HEK293 (cell line): ENCODE measurements around the gene NEK11.

Experiments
- ATF2 ChIP-seq: fragments of 450-650 bp; formaldehyde crosslinking; IDR thresholded peaks from 2 replicates; pipeline ENCODE4 v1.5.1; 2016; ENCODE audit warnings: missing biosample characterization, missing genetic modification characterization, low read depth
- GLI4 ChIP-seq: fragments of 450-650 bp; formaldehyde crosslinking; IDR thresholded peaks from 2 replicates; pipeline ENCODE4 v1.5.1; 2016; ENCODE audit warnings: missing biosample characterization, missing genetic modification characterization
- PRDM1 ChIP-seq: fragments of 450-650 bp; formaldehyde crosslinking; IDR thresholded peaks from 2 replicates; pipeline ENCODE4; 2016; ENCODE audit warnings: missing biosample characterization, missing genetic modification characterization
- TCF7L2 ChIP-seq: IDR thresholded peaks from 2 replicates; pipeline ENCODE4 v1.6.1; 2011; ENCODE audit warnings: low read depth, mild to moderate bottlenecking, inconsistent platforms, low read length, moderate library complexity, borderline replicate concordance
- ZBTB17 ChIP-seq: fragments of 450-650 bp; formaldehyde crosslinking; IDR thresholded peaks from 2 replicates; pipeline ENCODE4 v1.5.1; 2016; ENCODE audit warnings: missing biosample characterization, missing genetic modification characterization
- ZBTB7A ChIP-seq: fragments of 450-650 bp; formaldehyde crosslinking; IDR thresholded peaks from 2 replicates; pipeline ENCODE4 v1.5.1; 2016; ENCODE audit warnings: low read depth, missing biosample characterization, missing genetic modification characterization
- ZNF140 ChIP-seq: fragments of 450-650 bp; formaldehyde crosslinking; IDR thresholded peaks from 2 replicates; pipeline ENCODE4 v1.5.1; 2016; ENCODE audit warnings: missing biosample characterization, missing genetic modification characterization
- ZNF174 ChIP-seq: fragments of 450-650 bp; formaldehyde crosslinking; IDR thresholded peaks from 2 replicates; pipeline ENCODE4 v1.5.0; 2017; ENCODE audit warnings: missing biosample characterization, mild to moderate bottlenecking, missing genetic modification characterization
- ZNF449 ChIP-seq: fragments of 450-650 bp; formaldehyde crosslinking; IDR thresholded peaks from 2 replicates; pipeline ENCODE4 v1.5.1; 2017; ENCODE audit warnings: missing biosample characterization, mild to moderate bottlenecking, missing genetic modification characterization, moderate library complexity
- TF ChIP-seq, protein P1 (sequence below): fragments of 450-650 bp; formaldehyde crosslinking; IDR thresholded peaks from 2 replicates; pipeline ENCODE4 v1.5.1; 2016; ENCODE audit warnings: missing biosample characterization, missing genetic modification characterization

- TF ChIP-seq, protein P1, sequence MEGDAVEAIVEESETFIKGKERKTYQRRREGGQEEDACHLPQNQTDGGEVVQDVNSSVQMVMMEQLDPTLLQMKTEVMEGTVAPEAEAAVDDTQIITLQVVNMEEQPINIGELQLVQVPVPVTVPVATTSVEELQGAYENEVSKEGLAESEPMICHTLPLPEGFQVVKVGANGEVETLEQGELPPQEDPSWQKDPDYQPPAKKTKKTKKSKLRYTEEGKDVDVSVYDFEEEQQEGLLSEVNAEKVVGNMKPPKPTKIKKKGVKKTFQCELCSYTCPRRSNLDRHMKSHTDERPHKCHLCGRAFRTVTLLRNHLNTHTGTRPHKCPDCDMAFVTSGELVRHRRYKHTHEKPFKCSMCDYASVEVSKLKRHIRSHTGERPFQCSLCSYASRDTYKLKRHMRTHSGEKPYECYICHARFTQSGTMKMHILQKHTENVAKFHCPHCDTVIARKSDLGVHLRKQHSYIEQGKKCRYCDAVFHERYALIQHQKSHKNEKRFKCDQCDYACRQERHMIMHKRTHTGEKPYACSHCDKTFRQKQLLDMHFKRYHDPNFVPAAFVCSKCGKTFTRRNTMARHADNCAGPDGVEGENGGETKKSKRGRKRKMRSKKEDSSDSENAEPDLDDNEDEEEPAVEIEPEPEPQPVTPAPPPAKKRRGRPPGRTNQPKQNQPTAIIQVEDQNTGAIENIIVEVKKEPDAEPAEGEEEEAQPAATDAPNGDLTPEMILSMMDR (tag by site-specific recombination): no peak
- no peak for TF ChIP-seq ZNF140 (tag by site-specific recombination)
- TF ChIP-seq ZNF174 (tag by site-specific recombination): no peak
- TF ChIP-seq ZNF449 (tag by site-specific recombination): no peak
- TF ChIP-seq ATF2 (tag by site-specific recombination): no peak
- no peak for TF ChIP-seq GLI4 (tag by site-specific recombination)
- TF ChIP-seq ZBTB7A (tag by site-specific recombination): no peak
- TF ChIP-seq TCF7L2: no peak
- TF ChIP-seq ZBTB17 (tag by site-specific recombination): no peak
- TF ChIP-seq PRDM1 (tag by site-specific recombination): no peak
These were observed 302.0 kb downstream of the NEK11 start for GRCh38 chr3:131328721-131329120.
